ENCODE results near the gene KCNAB1. TPM values are rescaled to one million over a fixed set of nuclear protein-coding genes. Genes with fewer than 3 reads are reported as not detected.
"Not testable (repeated sequence)": the region's sequence is repeated elsewhere in the genome, so short reads cannot be mapped to it uniquely, and the experiment has no call there.

Gene KCNAB1
- total RNA-seq, 2 donors from 2014 or later, result 0.49 to 0.81 TPM

DNA sequence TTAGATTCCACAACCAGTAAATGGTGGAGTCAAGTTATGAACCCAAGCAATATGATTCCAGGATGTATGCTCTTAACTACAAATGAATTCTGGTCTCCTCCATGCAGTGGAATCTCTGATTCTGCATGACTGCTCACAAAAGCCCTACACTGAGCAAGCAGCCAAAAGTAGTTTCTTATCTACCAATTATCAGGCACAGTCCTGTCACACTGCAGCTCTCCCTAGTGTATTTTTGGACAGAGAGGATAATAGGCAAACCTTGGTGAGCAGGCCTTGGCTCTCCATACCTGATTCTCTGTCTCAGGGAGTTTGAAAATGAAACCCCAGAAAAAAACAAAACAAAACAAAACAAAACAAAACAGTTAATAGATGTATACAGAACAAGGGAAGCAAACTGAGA is 438.0 kb downstream of the KCNAB1 start:
- Histone ChIP-seq H3K36me3 (ENCODE audit: control insufficient read depth, insufficient read depth, low read length) (peaks cover under 1% of the 10 kb centered on the region), H3K9ac (ENCODE audit: extremely low read depth, low read length, poor library complexity, severe bottlenecking) (no peak overlapping the region), H3K27ac (ENCODE audit: low read depth, low read length) (no peak overlapping the region), H3K9me3 (ENCODE audit: control insufficient read depth, low read length) (no peaks in the 10 kb centered on the region), H3K4me1 (ENCODE audit: control insufficient read depth, insufficient read depth, low read length) (no peaks in the 10 kb centered on the region), H3K27me3 (ENCODE audit: control insufficient read depth, insufficient read depth, low read length, poor library complexity, severe bottlenecking) (no peaks in the 10 kb centered on the region), H3K4me3 (ENCODE audit: low read length) (no peak overlapping the region)
- Mint-ChIP-seq H3K4me1 (peaks cover 5% of the 10 kb centered on the region), H3K27me3 (ENCODE audit: insufficient read depth) (no peaks in the 10 kb centered on the region), H3K36me3 (ENCODE audit: low read depth) (peaks cover 3% of the 10 kb centered on the region), H3K9me3 (no peaks in the 10 kb centered on the region), H3K4me3 (no peak overlapping the region), H3K27ac (no peak overlapping the region)
- no peak for DNase-seq
- TF ChIP-seq, protein P1, sequence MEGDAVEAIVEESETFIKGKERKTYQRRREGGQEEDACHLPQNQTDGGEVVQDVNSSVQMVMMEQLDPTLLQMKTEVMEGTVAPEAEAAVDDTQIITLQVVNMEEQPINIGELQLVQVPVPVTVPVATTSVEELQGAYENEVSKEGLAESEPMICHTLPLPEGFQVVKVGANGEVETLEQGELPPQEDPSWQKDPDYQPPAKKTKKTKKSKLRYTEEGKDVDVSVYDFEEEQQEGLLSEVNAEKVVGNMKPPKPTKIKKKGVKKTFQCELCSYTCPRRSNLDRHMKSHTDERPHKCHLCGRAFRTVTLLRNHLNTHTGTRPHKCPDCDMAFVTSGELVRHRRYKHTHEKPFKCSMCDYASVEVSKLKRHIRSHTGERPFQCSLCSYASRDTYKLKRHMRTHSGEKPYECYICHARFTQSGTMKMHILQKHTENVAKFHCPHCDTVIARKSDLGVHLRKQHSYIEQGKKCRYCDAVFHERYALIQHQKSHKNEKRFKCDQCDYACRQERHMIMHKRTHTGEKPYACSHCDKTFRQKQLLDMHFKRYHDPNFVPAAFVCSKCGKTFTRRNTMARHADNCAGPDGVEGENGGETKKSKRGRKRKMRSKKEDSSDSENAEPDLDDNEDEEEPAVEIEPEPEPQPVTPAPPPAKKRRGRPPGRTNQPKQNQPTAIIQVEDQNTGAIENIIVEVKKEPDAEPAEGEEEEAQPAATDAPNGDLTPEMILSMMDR (conservative IDR thresholded peaks at IDR 0.05), result no peak

GRCh38 chr3:156559321-156559720 is 438.9 kb downstream of the KCNAB1 start:
- H3K9me3 ChIP-seq (ENCODE audit: control insufficient read depth, low read length), result no peaks in the 10 kb centered on the region
- H3K4me3 Mint-ChIP-seq, result no peak overlapping the region
- no peaks in the 10 kb centered on the region for H3K27me3 Mint-ChIP-seq (ENCODE audit: insufficient read depth)
- TF ChIP-seq, protein P1 (conservative IDR thresholded peaks at IDR 0.05), result no peak
- H3K9me3 Mint-ChIP-seq, result no peaks in the 10 kb centered on the region
- DNase-seq, result no peak
- H3K4me3 ChIP-seq (ENCODE audit: low read length), result no peak overlapping the region
- 93% methylated on average over 1 of the region's 1 CpG; no CpG with 5 or more reads in 1 of the 2 experiments for WGBS, 2 experiments (ENCODE audit: insufficient coverage in 1 of 2, insufficient read length in 1 of 2)
- H3K27ac Mint-ChIP-seq, result no peak overlapping the region
- H3K27me3 ChIP-seq (ENCODE audit: control insufficient read depth, insufficient read depth, low read length, poor library complexity, severe bottlenecking), result no peaks in the 10 kb centered on the region
- H3K36me3 ChIP-seq (ENCODE audit: control insufficient read depth, insufficient read depth, low read length), result no peaks in the 10 kb centered on the region
- no peaks in the 10 kb centered on the region for H3K4me1 ChIP-seq (ENCODE audit: control insufficient read depth, insufficient read depth, low read length)
- H3K36me3 Mint-ChIP-seq (ENCODE audit: low read depth), result no peaks in the 10 kb centered on the region
- no peaks in the 10 kb centered on the region for H3K4me1 Mint-ChIP-seq
- H3K9ac ChIP-seq (ENCODE audit: extremely low read depth, low read length, poor library complexity, severe bottlenecking), result no peak overlapping the region
- no peak overlapping the region for H3K27ac ChIP-seq (ENCODE audit: low read depth, low read length)

DNA sequence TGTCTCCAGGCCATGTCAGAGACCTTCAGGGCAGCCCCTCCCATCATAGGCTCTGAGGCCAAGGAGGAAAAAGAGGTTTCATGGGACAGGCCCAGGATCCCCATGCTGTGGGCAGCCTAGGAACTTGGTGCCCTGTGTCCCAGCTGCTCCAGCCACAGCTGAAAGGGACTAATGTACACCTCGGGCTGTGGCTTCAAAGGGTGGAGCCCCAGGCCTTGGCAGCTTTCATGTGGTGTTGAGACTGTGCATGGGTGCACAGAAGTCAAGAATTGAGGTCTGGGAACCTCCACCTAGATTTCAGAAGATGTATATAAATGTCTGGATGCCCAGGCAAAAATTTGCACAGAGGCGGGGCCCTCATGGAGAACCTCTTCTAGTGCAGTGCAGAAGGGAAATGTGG is 441.2 kb downstream of the KCNAB1 start:
- Histone ChIP-seq H3K4me3 (ENCODE audit: low read length) (no peak overlapping the region), H3K27ac (ENCODE audit: low read depth, low read length) (no peak overlapping the region), H3K9ac (ENCODE audit: extremely low read depth, low read length, poor library complexity, severe bottlenecking) (no peak overlapping the region), H3K27me3 (ENCODE audit: control insufficient read depth, insufficient read depth, low read length, poor library complexity, severe bottlenecking) (no peaks in the 10 kb centered on the region), H3K9me3 (ENCODE audit: control insufficient read depth, low read length) (peaks cover 1% of the 10 kb centered on the region), H3K4me1 (ENCODE audit: control insufficient read depth, insufficient read depth, low read length) (no peaks in the 10 kb centered on the region), H3K36me3 (ENCODE audit: control insufficient read depth, insufficient read depth, low read length) (no peaks in the 10 kb centered on the region)
- no peak overlapping the region for H3K4me3 Mint-ChIP-seq
- TF ChIP-seq, protein P1 (conservative IDR thresholded peaks at IDR 0.05), result no peak
- DNase-seq, result no peak
- H3K27ac Mint-ChIP-seq, result no peak overlapping the region
- no peaks in the 10 kb centered on the region for H3K27me3 Mint-ChIP-seq (ENCODE audit: insufficient read depth)
- no peaks in the 10 kb centered on the region for H3K4me1 Mint-ChIP-seq
- H3K9me3 Mint-ChIP-seq, result peaks cover 1% of the 10 kb centered on the region
- H3K36me3 Mint-ChIP-seq (ENCODE audit: low read depth), result no peaks in the 10 kb centered on the region
- WGBS, 2 experiments (ENCODE audit: insufficient coverage in 1 of 2, insufficient read length in 1 of 2), result 96 to 100% methylated on average over 1 to 2 of the region's 2 CpGs

DNA sequence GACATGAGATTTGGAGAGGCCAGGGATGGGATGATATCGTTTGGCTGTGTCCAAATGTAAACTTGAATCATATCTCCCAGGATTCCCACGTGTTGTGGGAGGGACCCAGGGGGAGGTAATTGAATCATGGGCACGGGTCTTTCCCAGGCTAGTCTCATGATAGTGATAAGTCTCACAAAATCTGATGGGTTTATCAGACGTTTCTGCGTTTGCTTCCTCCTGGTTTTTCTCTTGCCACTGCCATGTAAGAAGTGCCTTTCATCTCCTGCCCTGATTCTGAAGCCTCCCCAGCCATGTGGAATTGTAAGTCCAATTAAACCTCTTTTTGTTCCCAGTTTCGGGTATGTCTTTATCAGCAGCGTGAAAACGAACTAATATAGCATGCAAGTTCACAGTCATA is 442.1 kb downstream of the KCNAB1 start:
- not testable (repeated sequence) for H3K27me3 Mint-ChIP-seq (ENCODE audit: insufficient read depth); H3K4me1 ChIP-seq (ENCODE audit: control insufficient read depth, insufficient read depth, low read length); H3K36me3 Mint-ChIP-seq (ENCODE audit: low read depth); H3K27ac Mint-ChIP-seq; H3K4me1 Mint-ChIP-seq; DNase-seq; H3K36me3 ChIP-seq (ENCODE audit: control insufficient read depth, insufficient read depth, low read length); H3K4me3 Mint-ChIP-seq; H3K9me3 ChIP-seq (ENCODE audit: control insufficient read depth, low read length); H3K27ac ChIP-seq (ENCODE audit: low read depth, low read length); H3K9ac ChIP-seq (ENCODE audit: extremely low read depth, low read length, poor library complexity, severe bottlenecking); H3K27me3 ChIP-seq (ENCODE audit: control insufficient read depth, insufficient read depth, low read length, poor library complexity, severe bottlenecking); H3K4me3 ChIP-seq (ENCODE audit: low read length)
- peaks cover 11% of the 10 kb centered on the region for H3K9me3 Mint-ChIP-seq
- 91 to 93% methylated on average over 7 to 8 of the region's 8 CpGs for WGBS, 2 experiments (ENCODE audit: insufficient coverage in 1 of 2, insufficient read length in 1 of 2)

Measured in endodermal cell (in vitro differentiated cells).